HG02678 (cell line): ENCODE results near the gene PRDM12.

Experiments
- ATAC-seq: cut with Tn5 transposase; IDR thresholded peaks from one replicate; pipeline ENCODE4 v1.9.1; 2021; ENCODE audit warnings: mild to moderate bottlenecking, moderate library complexity; ENCODE audit not compliant: unreplicated experiment

Gene PRDM12

GRCh38 chr9:130687615-130688014 lies 23.2 kb downstream of the PRDM12 start:
- ATAC-seq: no peak

GRCh38 chr9:130688072-130688471 lies 23.7 kb downstream of the PRDM12 start:
- no peak for ATAC-seq

GRCh38 chr9:130689572-130689936 lies 25.2 kb downstream of the PRDM12 start:
- no peak for ATAC-seq

GRCh38 chr9:130689937-130690700 lies 25.7 kb downstream of the PRDM12 start:
- ATAC-seq: no peak

- ATAC-seq: no peak
These were observed 27.9 kb downstream of the PRDM12 start for GRCh38 chr9:130692321-130692720.

GRCh38 chr9:130693101-130693425 lies 28.7 kb downstream of the PRDM12 start:
- ATAC-seq: no peak

GRCh38 chr9:130693426-130694191 lies 29.2 kb downstream of the PRDM12 start, which contains the start of gene EXOSC2:
Gene EXOSC2 (plus strand): TSS chr9:130693780. CDS start chr9:130693792, 12 bp downstream.
- peak; percentile 95 for ATAC-seq

- ATAC-seq: no peak
These were observed 29.8 kb downstream of the PRDM12 start for GRCh38 chr9:130694205-130694604.

- no peak for ATAC-seq
These were observed 31.8 kb downstream of the PRDM12 start for GRCh38 chr9:130696139-130696650.

GRCh38 chr9:130696996-130697395 lies 32.6 kb downstream of the PRDM12 start:
- ATAC-seq: no peak

- ATAC-seq: no peak
These were observed 34.1 kb downstream of the PRDM12 start for GRCh38 chr9:130698514-130698913.

GRCh38 chr9:130699047-130699446 lies 34.7 kb downstream of the PRDM12 start:
- no peak for ATAC-seq

GRCh38 chr9:130701059-130702022 lies 36.9 kb downstream of the PRDM12 start:
- no peak for ATAC-seq

GRCh38 chr9:130703501-130703900 lies 39.1 kb downstream of the PRDM12 start:
- ATAC-seq: no peak

GRCh38 chr9:130707225-130707976 lies 43.0 kb downstream of the PRDM12 start:
- no peak for ATAC-seq

- no peak for ATAC-seq
These were observed 46.5 kb downstream of the PRDM12 start for GRCh38 chr9:130710822-130711352.

GRCh38 chr9:130711469-130711868 lies 47.1 kb downstream of the PRDM12 start:
- no peak for ATAC-seq

- ATAC-seq: peak; percentile 97
These were observed 48.3 kb downstream of the PRDM12 start for GRCh38 chr9:130712564-130713285.

- no peak for ATAC-seq
These were observed 49.0 kb downstream of the PRDM12 start for GRCh38 chr9:130713286-130713960.
